ENCODE measurements around the gene SPIB.

DNA sequence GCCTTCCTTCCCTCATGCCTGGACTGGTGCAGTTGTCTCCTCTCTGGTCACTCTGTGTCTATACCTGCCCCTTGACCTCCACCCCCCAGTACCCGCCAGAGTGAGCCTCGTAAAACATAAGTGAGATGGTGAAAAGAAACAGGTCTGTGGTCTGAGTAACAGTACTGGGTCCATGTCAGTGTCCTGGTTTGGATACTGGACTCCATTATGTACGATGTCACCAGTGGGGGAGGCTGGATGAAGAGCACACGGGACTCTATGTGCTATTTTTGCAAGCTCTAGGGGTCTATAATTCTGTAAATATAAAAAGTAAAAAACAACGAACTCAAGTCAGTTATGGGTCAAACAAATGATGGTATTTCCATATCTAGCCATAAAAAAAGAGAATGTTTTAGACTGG, 28.3 kb downstream of the SPIB start:
- TF ChIP-seq CTCF (IDR thresholded peaks at IDR 0.05; ENCODE audit: low read depth, low read length, missing input control) (no peak), RAD21 (IDR thresholded peaks at IDR 0.05) (no peak), MAX (IDR thresholded peaks at IDR 0.05) (no peak), FOXA1 (IDR thresholded peaks at IDR 0.05) (no peak), EGR1 (IDR thresholded peaks at IDR 0.05; ENCODE audit: low read depth in 2 of 2) (no peak), GABPA (IDR thresholded peaks at IDR 0.05 in 1 of 2, conservative IDR thresholded peaks at IDR 0.05 in 1 of 2) (no peak), TAF1 (conservative IDR thresholded peaks at IDR 0.05) (no peak)
- TF ChIP-seq, protein P1, sequence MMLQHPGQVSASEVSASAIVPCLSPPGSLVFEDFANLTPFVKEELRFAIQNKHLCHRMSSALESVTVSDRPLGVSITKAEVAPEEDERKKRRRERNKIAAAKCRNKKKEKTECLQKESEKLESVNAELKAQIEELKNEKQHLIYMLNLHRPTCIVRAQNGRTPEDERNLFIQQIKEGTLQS (IDR thresholded peaks at IDR 0.05) = no peak
- TF ChIP-seq, protein P2, sequence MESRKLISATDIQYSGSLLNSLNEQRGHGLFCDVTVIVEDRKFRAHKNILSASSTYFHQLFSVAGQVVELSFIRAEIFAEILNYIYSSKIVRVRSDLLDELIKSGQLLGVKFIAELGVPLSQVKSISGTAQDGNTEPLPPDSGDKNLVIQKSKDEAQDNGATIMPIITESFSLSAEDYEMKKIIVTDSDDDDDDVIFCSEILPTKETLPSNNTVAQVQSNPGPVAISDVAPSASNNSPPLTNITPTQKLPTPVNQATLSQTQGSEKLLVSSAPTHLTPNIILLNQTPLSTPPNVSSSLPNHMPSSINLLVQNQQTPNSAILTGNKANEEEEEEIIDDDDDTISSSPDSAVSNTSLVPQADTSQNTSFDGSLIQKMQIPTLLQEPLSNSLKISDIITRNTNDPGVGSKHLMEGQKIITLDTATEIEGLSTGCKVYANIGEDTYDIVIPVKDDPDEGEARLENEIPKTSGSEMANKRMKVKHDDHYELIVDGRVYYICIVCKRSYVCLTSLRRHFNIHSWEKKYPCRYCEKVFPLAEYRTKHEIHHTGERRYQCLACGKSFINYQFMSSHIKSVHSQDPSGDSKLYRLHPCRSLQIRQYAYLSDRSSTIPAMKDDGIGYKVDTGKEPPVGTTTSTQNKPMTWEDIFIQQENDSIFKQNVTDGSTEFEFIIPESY (IDR thresholded peaks at IDR 0.05) = no peak
- TF ChIP-seq, protein P3, sequence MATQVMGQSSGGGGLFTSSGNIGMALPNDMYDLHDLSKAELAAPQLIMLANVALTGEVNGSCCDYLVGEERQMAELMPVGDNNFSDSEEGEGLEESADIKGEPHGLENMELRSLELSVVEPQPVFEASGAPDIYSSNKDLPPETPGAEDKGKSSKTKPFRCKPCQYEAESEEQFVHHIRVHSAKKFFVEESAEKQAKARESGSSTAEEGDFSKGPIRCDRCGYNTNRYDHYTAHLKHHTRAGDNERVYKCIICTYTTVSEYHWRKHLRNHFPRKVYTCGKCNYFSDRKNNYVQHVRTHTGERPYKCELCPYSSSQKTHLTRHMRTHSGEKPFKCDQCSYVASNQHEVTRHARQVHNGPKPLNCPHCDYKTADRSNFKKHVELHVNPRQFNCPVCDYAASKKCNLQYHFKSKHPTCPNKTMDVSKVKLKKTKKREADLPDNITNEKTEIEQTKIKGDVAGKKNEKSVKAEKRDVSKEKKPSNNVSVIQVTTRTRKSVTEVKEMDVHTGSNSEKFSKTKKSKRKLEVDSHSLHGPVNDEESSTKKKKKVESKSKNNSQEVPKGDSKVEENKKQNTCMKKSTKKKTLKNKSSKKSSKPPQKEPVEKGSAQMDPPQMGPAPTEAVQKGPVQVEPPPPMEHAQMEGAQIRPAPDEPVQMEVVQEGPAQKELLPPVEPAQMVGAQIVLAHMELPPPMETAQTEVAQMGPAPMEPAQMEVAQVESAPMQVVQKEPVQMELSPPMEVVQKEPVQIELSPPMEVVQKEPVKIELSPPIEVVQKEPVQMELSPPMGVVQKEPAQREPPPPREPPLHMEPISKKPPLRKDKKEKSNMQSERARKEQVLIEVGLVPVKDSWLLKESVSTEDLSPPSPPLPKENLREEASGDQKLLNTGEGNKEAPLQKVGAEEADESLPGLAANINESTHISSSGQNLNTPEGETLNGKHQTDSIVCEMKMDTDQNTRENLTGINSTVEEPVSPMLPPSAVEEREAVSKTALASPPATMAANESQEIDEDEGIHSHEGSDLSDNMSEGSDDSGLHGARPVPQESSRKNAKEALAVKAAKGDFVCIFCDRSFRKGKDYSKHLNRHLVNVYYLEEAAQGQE (IDR thresholded peaks at IDR 0.05) = no peak

All from liver (tissue), 3 donors.